GM12878 (cell line): Measurements from ENCODE around the gene TBCK. TPM values are rescaled to one million over a fixed set of nuclear protein-coding genes. Genes with fewer than 3 reads are reported as not detected.
"Not testable (repeated sequence)": the region's sequence is repeated elsewhere in the genome, so short reads cannot be mapped to it uniquely, and the experiment has no call there.

Experiments used
- ATAC-seq: fragments of 200-7000 bp; cut with Tn5 transposase; 3 replicates; pipeline ENCODE4 v1.9.1; 2020; ENCODE audit warnings: mild to moderate bottlenecking, moderate library complexity
- BruUV-seq: library from RNA; stranded (reverse); fragments of 400-500 nt; replicated peaks from 2 replicates; lab custom pipeline; 2021; lab: Mats Ljungman, UMichigan
- CTCF ChIA-PET: fragments of 300-600 bp; sonication (Branson Sonifier 250); formaldehyde crosslinking; extraction: SDS; loops from one replicate; lab custom pipeline; 2021; ENCODE audit warnings: inconsistent platforms; lab: Yijun Ruan, JAX
- POLR2A ChIA-PET: fragments of 350-600 bp; formaldehyde crosslinking; extraction: SDS; loops from one replicate; lab custom pipeline; 2021; ENCODE audit warnings: inconsistent platforms; lab: Charles Lee
- RAD21 ChIA-PET: fragments of 300-600 bp; sonication (Branson Sonifier 250); formaldehyde crosslinking; loops from one replicate; lab custom pipeline; 2023; ENCODE audit warnings: antibody characterized with exemption; ENCODE audit not compliant: unreplicated experiment; lab: Charles Lee
- SMC1A ChIA-PET: fragments of 300-600 bp; sonication (Branson Sonifier 250); formaldehyde crosslinking; loops from one replicate; lab custom pipeline; 2023; ENCODE audit not compliant: unreplicated experiment, uncharacterized antibody; lab: Charles Lee
- DNase-seq: peaks from one replicate; pipeline ENCODE4 v3.0.0-alpha.2; 2011; ENCODE audit warnings: low read depth, low spot score
- FAIRE-seq: peaks from 3 replicates; lab custom pipeline; 2011; peaks lifted over from hg19 to GRCh38; lab: Jason Lieb, UNC
- H2AFZ ChIP-seq: 2 replicates; pipeline ENCODE4 v1.6.0; 2011; ENCODE audit warnings: low read depth, low read length, control low read depth; ENCODE audit not compliant: control insufficient read depth
- H3K27ac ChIP-seq: 2 replicates; pipeline ENCODE4 v1.5.1; 2011; ENCODE audit warnings: control low read depth; ENCODE audit not compliant: control insufficient read depth, insufficient read depth
- H3K27me3 ChIP-seq, 2 experiments: replicated peaks in 1 of 2; 2 replicates each; pipeline versions ENCODE4 v1.6.0 to v1.6.1; 2011; ENCODE audit warnings: low read length in 1 of 2; ENCODE audit not compliant: control insufficient read depth in 2 of 2, insufficient read depth in 2 of 2
- H3K36me3 ChIP-seq, 2 experiments: 2 replicates each; pipeline ENCODE4 v1.5.1; 2011; ENCODE audit warnings: low read length in 1 of 2; ENCODE audit not compliant: control insufficient read depth in 2 of 2, insufficient read depth in 2 of 2
- H3K4me1 ChIP-seq: 2 replicates; pipeline ENCODE4 v1.6.1; 2011; ENCODE audit warnings: mild to moderate bottlenecking, low read length, moderate library complexity, mixed read lengths; ENCODE audit not compliant: control insufficient read depth, insufficient read depth
- H3K4me2 ChIP-seq: 2 replicates; pipeline ENCODE4 v1.6.0; 2011; ENCODE audit warnings: control low read depth; ENCODE audit not compliant: control insufficient read depth, insufficient read depth
- H3K4me3 ChIP-seq: fragments of 200-600 bp; sonication (generic); 2 replicates; pipeline ENCODE4 v1.5.1; 2016
- H3K79me2 ChIP-seq: 2 replicates; pipeline ENCODE4 v1.6.0; 2011; ENCODE audit warnings: low read length; ENCODE audit not compliant: control insufficient read depth, insufficient read depth
- H3K9ac ChIP-seq: 2 replicates; pipeline ENCODE4 v1.8.0; 2011; ENCODE audit warnings: low read length, control low read depth, mixed read lengths; ENCODE audit not compliant: control insufficient read depth, insufficient read depth
- H3K9me3 ChIP-seq: replicated peaks from 3 replicates; pipeline ENCODE4 v1.5.1; 2011; ENCODE audit warnings: mild to moderate bottlenecking, low read length; ENCODE audit not compliant: control insufficient read depth, insufficient read depth
- H4K20me1 ChIP-seq: 2 replicates; pipeline ENCODE4 v1.6.0; 2011; ENCODE audit not compliant: control insufficient read depth, insufficient read depth
- BACH1 ChIP-seq: fragments of 450-650 bp; IDR thresholded peaks from 2 replicates; pipeline ENCODE4 v1.6.1; 2017; ENCODE audit warnings: mild to moderate bottlenecking, borderline replicate concordance
- FOXK2 ChIP-seq: fragments of 450-650 bp; IDR thresholded peaks from 2 replicates; pipeline ENCODE4 v1.6.1; 2017; ENCODE audit warnings: mild to moderate bottlenecking, moderate library complexity
- RFX5 ChIP-seq: IDR thresholded peaks from 2 replicates; pipeline ENCODE4 v1.6.1; 2011; ENCODE audit warnings: low read depth, low read length, improper control_type of control experiment
- WGBS: methylation state at CpG from one replicate; pipeline ENCODE4 v1.1.6; 2016; ENCODE audit warnings: low lambda C conversion rate; ENCODE audit not compliant: insufficient replicate concordance, insufficient coverage; ENCODE audit errors: missing lambda C conversion rate; 5-methylcytosine and 5-hydroxymethylcytosine counted together
- in situ Hi-C: fragments of 300-500 bp; cut with MboI; formaldehyde crosslinking; loops from 9 replicates; pipeline ENCODE4 v1.14.3; 2018; ENCODE audit warnings: mixed read lengths
- intact Hi-C: fragments of 100-400 bp; cut with micrococcal nuclease; formaldehyde crosslinking; loops from one replicate; pipeline ENCODE4 v1.14.2; 2022; ENCODE audit not compliant: unreplicated experiment
- polyA plus RNA-seq, 11 experiments: library from polyadenylated mRNA; depleted of rRNA in 4 of 11; unstranded in 6 of 11; stranded (reverse) in 5 of 11; fragments of >200 nt; fragmentation: Nextera tagmentation in 4 of 11; fragmentation: Illumina TruSeq in 1 of 11; extraction: Ambion mirVana in 4 of 11; extraction: Trizol in 1 of 11; gene quantifications; 1 replicate in 1 of 11; 2 replicates in 10 of 11; pipeline versions ENCODE4 v1.2.1 to v1.2.3, GENCODE V29; 2011 to 2016; ENCODE audit warnings: inconsistent platforms in 2 of 11, missing spikeins in 2 of 11, low read depth in 1 of 11
- total RNA-seq, 4 experiments: library from RNA; depleted of rRNA in 3 of 4; stranded (reverse); fragments of >200 nt in 3 of 4; fragmentation: Illumina TruSeq in 1 of 4; extraction: Trizol in 1 of 4; gene quantifications; 2 replicates each; pipeline versions ENCODE4 v1.2.1 to v1.2.3, GENCODE V29; 2013 to 2021
- TF ChIP-seq, protein P1 (sequence below): fragments of 450-650 bp; IDR thresholded peaks from 2 replicates; pipeline ENCODE4 v1.6.1; 2016; ENCODE audit warnings: mild to moderate bottlenecking, moderate library complexity, borderline replicate concordance

The TBCK gene
- total and polyA plus RNA-seq, 10 of the 15 experiments (the other 5 are each of a cell fraction or from before 2014, with no cell fraction given) = 4.1 to 30.3 (median 20.2) TPM

DNA sequence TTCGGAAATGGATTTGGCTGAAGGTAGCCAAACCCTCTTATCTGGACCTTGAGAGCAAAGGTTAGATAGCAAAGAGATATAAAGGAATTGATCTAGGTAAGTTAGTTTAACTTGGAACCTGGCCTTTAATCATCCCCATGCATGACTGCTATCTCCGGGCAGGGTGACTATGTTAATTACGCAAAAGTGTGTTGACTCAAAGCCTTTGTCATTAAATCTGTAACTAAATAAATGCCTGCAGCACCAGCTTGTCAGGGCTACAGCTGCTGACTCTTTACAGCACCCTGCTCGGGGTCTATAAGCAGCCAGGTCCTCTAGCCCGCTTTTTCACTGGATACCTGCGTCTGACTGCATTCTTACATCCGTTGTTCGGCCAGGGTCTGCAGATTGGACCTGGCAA lies 201.7 kb downstream of the TBCK start:
- SMC1A ChIA-PET = interaction anchor here (1.2 kb wide), 1 partner anchor 15 kb away, joined by 3 read pairs; no protein-coding TSS in a partner anchor
- no peak for ATAC-seq
- RAD21 ChIA-PET = no interaction called here
- no peaks in the 10 kb centered on the region for H3K4me1 ChIP-seq
- POLR2A ChIA-PET = no interaction called here
- H3K27ac ChIP-seq = no peak overlapping the region
- H3K79me2 ChIP-seq = no peaks in the 10 kb centered on the region
- H4K20me1 ChIP-seq = no peaks in the 10 kb centered on the region
- no peaks in the 10 kb centered on the region for H3K27me3 ChIP-seq
- 97% methylated on average over 8 of the region's 8 CpGs for WGBS
- H3K4me2 ChIP-seq = no peak overlapping the region
- no peak overlapping the region for H3K9ac ChIP-seq
- in situ Hi-C loops (no loop called here), intact Hi-C loops (no loop called here)
- no peak for DNase-seq
- no peak overlapping the region for H3K4me3 ChIP-seq
- CTCF ChIA-PET = no interaction called here
- no TSS peak for BruUV-seq
- H2AFZ ChIP-seq = no peak overlapping the region
- H3K9me3 ChIP-seq = peaks cover 14% of the 10 kb centered on the region
- FAIRE-seq = no peak
- TF ChIP-seq BACH1 = no peak
- TF ChIP-seq RFX5 = no peak
- TF ChIP-seq FOXK2 = no peak
- TF ChIP-seq, protein P1, sequence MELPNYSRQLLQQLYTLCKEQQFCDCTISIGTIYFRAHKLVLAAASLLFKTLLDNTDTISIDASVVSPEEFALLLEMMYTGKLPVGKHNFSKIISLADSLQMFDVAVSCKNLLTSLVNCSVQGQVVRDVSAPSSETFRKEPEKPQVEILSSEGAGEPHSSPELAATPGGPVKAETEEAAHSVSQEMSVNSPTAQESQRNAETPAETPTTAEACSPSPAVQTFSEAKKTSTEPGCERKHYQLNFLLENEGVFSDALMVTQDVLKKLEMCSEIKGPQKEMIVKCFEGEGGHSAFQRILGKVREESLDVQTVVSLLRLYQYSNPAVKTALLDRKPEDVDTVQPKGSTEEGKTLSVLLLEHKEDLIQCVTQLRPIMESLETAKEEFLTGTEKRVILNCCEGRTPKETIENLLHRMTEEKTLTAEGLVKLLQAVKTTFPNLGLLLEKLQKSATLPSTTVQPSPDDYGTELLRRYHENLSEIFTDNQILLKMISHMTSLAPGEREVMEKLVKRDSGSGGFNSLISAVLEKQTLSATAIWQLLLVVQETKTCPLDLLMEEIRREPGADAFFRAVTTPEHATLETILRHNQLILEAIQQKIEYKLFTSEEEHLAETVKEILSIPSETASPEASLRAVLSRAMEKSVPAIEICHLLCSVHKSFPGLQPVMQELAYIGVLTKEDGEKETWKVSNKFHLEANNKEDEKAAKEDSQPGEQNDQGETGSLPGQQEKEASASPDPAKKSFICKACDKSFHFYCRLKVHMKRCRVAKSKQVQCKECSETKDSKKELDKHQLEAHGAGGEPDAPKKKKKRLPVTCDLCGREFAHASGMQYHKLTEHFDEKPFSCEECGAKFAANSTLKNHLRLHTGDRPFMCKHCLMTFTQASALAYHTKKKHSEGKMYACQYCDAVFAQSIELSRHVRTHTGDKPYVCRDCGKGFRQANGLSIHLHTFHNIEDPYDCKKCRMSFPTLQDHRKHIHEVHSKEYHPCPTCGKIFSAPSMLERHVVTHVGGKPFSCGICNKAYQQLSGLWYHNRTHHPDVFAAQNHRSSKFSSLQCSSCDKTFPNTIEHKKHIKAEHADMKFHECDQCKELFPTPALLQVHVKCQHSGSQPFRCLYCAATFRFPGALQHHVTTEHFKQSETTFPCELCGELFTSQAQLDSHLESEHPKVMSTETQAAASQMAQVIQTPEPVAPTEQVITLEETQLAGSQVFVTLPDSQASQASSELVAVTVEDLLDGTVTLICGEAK = no peak
- peaks cover 0 to 10% of the 10 kb centered on the region in 2 experiments; a peak in 2 of 4 replicates for H3K36me3 ChIP-seq

DNA sequence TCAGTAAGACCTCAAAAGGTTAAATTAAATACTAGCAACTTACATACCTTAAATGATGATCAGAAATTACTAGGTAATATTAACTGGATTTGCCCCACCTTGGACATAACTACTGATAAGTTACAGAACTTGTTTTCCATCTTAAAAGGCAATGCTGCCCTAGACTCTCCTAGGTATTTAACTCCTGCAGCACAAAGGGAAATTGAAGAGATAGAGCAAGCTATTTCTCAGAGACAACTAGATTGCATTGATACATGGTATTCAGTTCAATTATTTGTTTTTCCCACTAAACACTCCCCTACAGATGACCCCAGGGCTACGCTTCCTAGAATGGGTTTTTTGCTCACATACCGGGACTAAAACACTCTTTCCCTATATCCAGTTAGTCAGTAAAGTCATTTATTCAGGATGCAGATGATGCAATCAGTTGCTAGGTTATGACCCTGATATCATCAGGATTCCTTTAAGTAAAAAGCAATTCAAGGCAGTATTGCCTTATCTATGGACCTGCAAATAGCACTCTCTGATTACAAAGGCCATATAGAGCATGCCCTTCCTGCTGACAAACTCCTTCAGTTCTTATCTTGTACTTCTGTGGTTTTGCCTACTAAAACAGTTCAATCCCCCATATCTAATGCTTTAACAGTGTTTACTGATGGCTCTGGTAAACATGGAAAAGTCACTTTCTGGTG lies 204.1 kb downstream of the TBCK start:
- BruUV-seq, in situ Hi-C loops, H3K9ac ChIP-seq, H3K4me3 ChIP-seq, FAIRE-seq, H2AFZ ChIP-seq, ATAC-seq, H3K27ac ChIP-seq, H3K79me2 ChIP-seq, H4K20me1 ChIP-seq, RAD21 ChIA-PET, H3K27me3 ChIP-seq, H3K4me2 ChIP-seq, DNase-seq, H3K4me1 ChIP-seq, POLR2A ChIA-PET, intact Hi-C loops: not testable (repeated sequence)
- WGBS = 92% methylated on average over 2 of the region's 2 CpGs
- Histone ChIP-seq H3K9me3 (peaks cover 14% of the 10 kb centered on the region), H3K36me3 (peaks cover 0 to 10% of the 10 kb centered on the region in 2 experiments; a peak in 2 of 4 replicates)
- ChIA-PET CTCF (interaction anchor here (1.2 kb wide), 1 partner anchor 17 kb away, joined by 3 read pairs; no protein-coding TSS in a partner anchor), SMC1A (interaction anchor here (1.1 kb wide), 1 partner anchor 17 kb away, joined by 3 read pairs; no protein-coding TSS in a partner anchor)
